DOHH2 (cell line): ENCODE measurements around the gene TMED10.
"Not testable (repeated sequence)": the region's sequence is repeated elsewhere in the genome, so short reads cannot be mapped to it uniquely, and the experiment has no call there.

ENCODE experiments used
- H3F3A ChIP-seq: fragments of 200-600 bp; sonication (generic), shearing (Covaris generic); 2 replicates; pipeline ENCODE4 v1.6.0; 2016; ENCODE audit warnings: antibody characterized with exemption, mild to moderate bottlenecking; ENCODE audit not compliant: control insufficient read depth, insufficient read depth
- H3K27ac ChIP-seq: fragments of 200-600 bp; sonication (generic); 2 replicates; pipeline ENCODE4 v1.5.1; 2014; ENCODE audit warnings: low read depth, mild to moderate bottlenecking, low read length, moderate library complexity
- H3K27me3 ChIP-seq: fragments of 200-600 bp; sonication (generic); 2 replicates; pipeline ENCODE4 v1.6.1; 2014; ENCODE audit warnings: mild to moderate bottlenecking, low read length, mixed read lengths; ENCODE audit not compliant: control insufficient read depth
- H3K36me3 ChIP-seq: fragments of 200-600 bp; sonication (generic); 2 replicates; pipeline ENCODE4 v1.6.1; 2014; ENCODE audit warnings: mild to moderate bottlenecking, low read length, moderate library complexity, mixed read lengths; ENCODE audit not compliant: control insufficient read depth
- H3K4me1 ChIP-seq: fragments of 200-600 bp; sonication (generic); 2 replicates; pipeline ENCODE4 v1.6.1; 2014; ENCODE audit warnings: mild to moderate bottlenecking, low read length, mixed read lengths; ENCODE audit not compliant: control insufficient read depth
- H3K4me2 ChIP-seq: fragments of 200-600 bp; sonication (generic); 2 replicates; pipeline ENCODE4 v1.6.0; 2014; ENCODE audit warnings: mild to moderate bottlenecking, low read length, moderate library complexity
- H3K4me3 ChIP-seq: fragments of 200-600 bp; sonication (generic); 2 replicates; pipeline ENCODE4 v1.5.1; 2014; ENCODE audit warnings: mild to moderate bottlenecking, low read length, mixed read lengths
- H3K79me2 ChIP-seq: fragments of 200-600 bp; sonication (generic); 2 replicates; pipeline ENCODE4 v1.6.1; 2014; ENCODE audit warnings: mild to moderate bottlenecking, low read length, mixed read lengths; ENCODE audit not compliant: control insufficient read depth
- H3K9me2 ChIP-seq: fragments of 200-600 bp; sonication (generic); replicated peaks from 2 replicates; pipeline ENCODE4 v1.6.1; 2014; ENCODE audit warnings: mild to moderate bottlenecking, low read length, mixed read lengths; ENCODE audit not compliant: control insufficient read depth
- H3K9me3 ChIP-seq: fragments of 200-600 bp; sonication (generic); 2 replicates; pipeline ENCODE4 v1.6.1; 2014; ENCODE audit warnings: antibody characterized with exemption, low read length, mixed read lengths; ENCODE audit not compliant: control insufficient read depth, insufficient read depth
- H4K20me1 ChIP-seq: fragments of 200-600 bp; sonication (generic); 2 replicates; pipeline ENCODE4 v1.6.0; 2014; ENCODE audit warnings: low read depth, mild to moderate bottlenecking, antibody characterized with exemption, low read length, moderate library complexity; ENCODE audit not compliant: control insufficient read depth, insufficient read depth
- EZH2phosphoT487 ChIP-seq: fragments of 200-600 bp; sonication (generic); IDR thresholded peaks from 2 replicates; pipeline ENCODE4 v1.6.1; 2017; ENCODE audit warnings: borderline replicate concordance, mild to moderate bottlenecking, antibody characterized with exemption, low read length, moderate library complexity, mixed read lengths
- TF ChIP-seq, protein P1 (sequence below): fragments of 200-600 bp; sonication (generic); IDR thresholded peaks from one replicate; pipeline ENCODE4 v1.5.1; 2014; ENCODE audit warnings: antibody characterized with exemption, mild to moderate bottlenecking, low read depth, low read length; ENCODE audit not compliant: poor library complexity, severe bottlenecking

The TMED10 gene

DNA sequence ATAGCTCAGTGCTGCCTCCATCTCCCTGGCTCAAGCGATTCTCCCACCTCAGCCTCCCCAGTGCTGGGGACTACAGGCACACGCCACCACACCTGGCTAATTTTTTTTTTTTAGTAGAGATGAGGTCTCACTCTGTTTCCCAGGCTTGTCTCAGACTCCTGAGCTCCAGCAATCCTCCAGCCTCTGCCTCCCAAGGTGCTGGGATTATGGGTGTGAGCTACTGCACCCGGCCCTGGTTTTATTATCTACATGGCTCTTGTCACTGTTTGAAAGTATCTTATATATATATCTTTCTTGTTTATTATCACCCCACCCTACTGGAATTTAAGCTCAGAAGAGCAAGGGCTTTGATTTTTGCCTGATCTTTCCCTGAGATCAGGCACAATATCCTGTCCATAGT is 7.6 kb upstream of the TMED10 start:
- no peaks in the 10 kb centered on the region for H4K20me1 ChIP-seq
- H3K36me3 ChIP-seq: no peaks in the 10 kb centered on the region
- no peaks in the 10 kb centered on the region for H3K79me2 ChIP-seq
- H3K9me3 ChIP-seq: no peaks in the 10 kb centered on the region
- no peak overlapping the region for H3K4me3 ChIP-seq
- TF ChIP-seq, protein P1, sequence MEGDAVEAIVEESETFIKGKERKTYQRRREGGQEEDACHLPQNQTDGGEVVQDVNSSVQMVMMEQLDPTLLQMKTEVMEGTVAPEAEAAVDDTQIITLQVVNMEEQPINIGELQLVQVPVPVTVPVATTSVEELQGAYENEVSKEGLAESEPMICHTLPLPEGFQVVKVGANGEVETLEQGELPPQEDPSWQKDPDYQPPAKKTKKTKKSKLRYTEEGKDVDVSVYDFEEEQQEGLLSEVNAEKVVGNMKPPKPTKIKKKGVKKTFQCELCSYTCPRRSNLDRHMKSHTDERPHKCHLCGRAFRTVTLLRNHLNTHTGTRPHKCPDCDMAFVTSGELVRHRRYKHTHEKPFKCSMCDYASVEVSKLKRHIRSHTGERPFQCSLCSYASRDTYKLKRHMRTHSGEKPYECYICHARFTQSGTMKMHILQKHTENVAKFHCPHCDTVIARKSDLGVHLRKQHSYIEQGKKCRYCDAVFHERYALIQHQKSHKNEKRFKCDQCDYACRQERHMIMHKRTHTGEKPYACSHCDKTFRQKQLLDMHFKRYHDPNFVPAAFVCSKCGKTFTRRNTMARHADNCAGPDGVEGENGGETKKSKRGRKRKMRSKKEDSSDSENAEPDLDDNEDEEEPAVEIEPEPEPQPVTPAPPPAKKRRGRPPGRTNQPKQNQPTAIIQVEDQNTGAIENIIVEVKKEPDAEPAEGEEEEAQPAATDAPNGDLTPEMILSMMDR: no peak
- TF ChIP-seq EZH2phosphoT487: no peak
- no peaks in the 10 kb centered on the region for H3K9me2 ChIP-seq
- no peaks in the 10 kb centered on the region; the same call in 1 of the 2 replicates for H3F3A ChIP-seq
- H3K27ac ChIP-seq: no peak overlapping the region
- no peaks in the 10 kb centered on the region for H3K27me3 ChIP-seq
- no peak overlapping the region for H3K4me2 ChIP-seq
- H3K4me1 ChIP-seq: peaks cover 32% of the 10 kb centered on the region

DNA sequence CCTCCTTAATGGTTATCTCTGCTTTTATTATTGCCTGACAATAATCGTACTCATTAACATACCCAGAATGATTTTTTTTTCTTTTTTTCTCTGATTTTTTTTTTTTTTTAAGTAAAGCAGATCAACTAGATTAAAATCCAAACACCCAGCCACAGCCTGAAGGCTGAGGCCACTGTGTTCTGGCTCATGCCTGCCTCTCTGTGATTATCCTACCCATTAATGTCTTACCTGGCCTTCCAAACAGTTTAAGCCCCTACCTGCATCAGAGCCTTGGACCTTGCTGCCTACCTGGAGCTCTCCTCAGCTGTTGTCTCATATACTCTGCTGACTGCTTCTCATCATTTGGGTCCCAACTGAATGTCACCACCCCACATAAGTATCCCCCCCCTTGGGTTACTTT is 6.8 kb upstream of the TMED10 start:
- H3K36me3 ChIP-seq: no peaks in the 10 kb centered on the region
- H3K27me3 ChIP-seq: no peaks in the 10 kb centered on the region
- no peaks in the 10 kb centered on the region for H3K9me2 ChIP-seq
- no peak overlapping the region for H3K4me2 ChIP-seq
- H3K4me3 ChIP-seq: no peak overlapping the region
- H4K20me1 ChIP-seq: no peaks in the 10 kb centered on the region
- H3F3A ChIP-seq: no peaks in the 10 kb centered on the region; the same call in 1 of the 2 replicates
- no peaks in the 10 kb centered on the region for H3K79me2 ChIP-seq
- no peaks in the 10 kb centered on the region for H3K9me3 ChIP-seq
- H3K4me1 ChIP-seq: peaks cover 24% of the 10 kb centered on the region
- H3K27ac ChIP-seq: no peak overlapping the region
- TF ChIP-seq EZH2phosphoT487: no peak
- TF ChIP-seq, protein P1: no peak

DNA sequence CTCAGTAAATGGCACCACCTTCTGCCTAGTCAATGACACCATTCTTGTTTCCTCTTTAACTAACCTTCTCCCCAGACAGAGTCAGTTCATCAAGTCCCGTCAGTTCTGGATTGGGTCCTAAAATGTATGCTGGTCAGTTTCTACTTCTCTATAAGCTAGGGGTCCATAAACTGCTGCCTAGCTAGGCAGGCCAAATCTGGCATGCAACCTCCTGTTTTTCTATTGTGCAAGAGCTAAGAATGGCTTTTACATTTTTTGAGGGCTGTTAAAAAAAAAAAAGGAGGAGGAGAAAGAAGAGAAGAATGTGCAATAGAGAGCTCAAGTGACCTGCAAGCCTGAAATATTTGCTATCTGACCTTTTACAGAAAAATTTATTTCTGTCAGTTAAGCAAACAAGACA is 6.4 kb upstream of the TMED10 start:
- H4K20me1 ChIP-seq: no peaks in the 10 kb centered on the region
- H3K4me3 ChIP-seq: no peak overlapping the region
- peaks cover 20% of the 10 kb centered on the region for H3K4me1 ChIP-seq
- H3F3A ChIP-seq: no peaks in the 10 kb centered on the region
- H3K36me3 ChIP-seq: no peaks in the 10 kb centered on the region
- H3K9me2 ChIP-seq: no peaks in the 10 kb centered on the region
- no peak overlapping the region for H3K27ac ChIP-seq
- H3K4me2 ChIP-seq: no peak overlapping the region
- no peaks in the 10 kb centered on the region for H3K27me3 ChIP-seq
- TF ChIP-seq, protein P1: no peak
- TF ChIP-seq EZH2phosphoT487: no peak
- H3K9me3 ChIP-seq: no peaks in the 10 kb centered on the region
- no peaks in the 10 kb centered on the region for H3K79me2 ChIP-seq

DNA sequence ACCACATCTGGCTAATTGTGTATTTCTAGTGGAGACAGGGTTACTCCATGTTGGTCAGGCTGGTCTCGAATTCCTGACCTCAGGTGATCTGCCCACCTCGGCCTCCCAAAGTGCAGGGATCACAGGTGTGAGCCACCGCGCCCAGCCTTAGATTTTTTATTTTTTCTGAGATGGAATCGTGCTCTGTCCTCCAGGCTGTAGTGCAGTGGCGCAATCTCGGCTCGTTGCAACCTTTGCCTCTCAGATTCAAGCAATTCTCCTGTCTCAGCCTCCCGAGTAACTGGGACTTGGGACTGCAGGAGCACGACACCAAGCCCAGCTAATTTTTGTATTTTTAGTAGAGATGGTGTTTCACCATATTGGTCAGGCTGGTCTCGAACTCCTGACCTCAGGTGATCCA is 5.8 kb upstream of the TMED10 start:
- H3F3A ChIP-seq, H3K4me2 ChIP-seq, H4K20me1 ChIP-seq, H3K79me2 ChIP-seq, H3K27ac ChIP-seq, H3K4me3 ChIP-seq, H3K27me3 ChIP-seq, H3K36me3 ChIP-seq, H3K9me3 ChIP-seq, H3K9me2 ChIP-seq: not testable (repeated sequence)
- peaks cover 16% of the 10 kb centered on the region for H3K4me1 ChIP-seq
